ENCODE measurements around the gene CBX4.

The CBX4 gene

DNA sequence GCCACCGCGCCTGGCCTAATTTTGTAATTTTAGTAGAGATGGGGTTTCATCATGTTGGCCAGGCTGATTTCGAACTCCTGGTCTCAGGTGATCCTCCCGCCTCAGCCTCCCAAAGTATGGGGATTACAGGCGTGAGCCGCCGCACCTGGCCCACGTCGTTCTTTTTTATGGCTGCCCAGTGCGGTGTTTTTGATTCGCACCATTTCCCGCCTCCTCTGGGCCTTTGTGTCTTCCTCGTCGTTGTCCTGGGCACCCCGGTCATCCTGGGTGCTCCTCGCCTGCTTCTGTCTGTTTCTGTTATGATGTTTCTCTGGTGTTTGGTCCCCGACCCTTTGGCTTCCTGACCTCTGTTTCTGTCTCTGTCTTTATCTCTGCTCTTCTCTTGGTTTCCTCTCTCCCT lies 15.0 kb downstream of the CBX4 start:
- CTCF ChIA-PET: interaction anchor here (0.8 to 1.6 kb wide), 4 partner anchors 9 to 277 kb away, joined by 3 to 5 read pairs (median 4); partner anchors contain the start of gene GAA
- TF ChIP-seq, protein P1, sequence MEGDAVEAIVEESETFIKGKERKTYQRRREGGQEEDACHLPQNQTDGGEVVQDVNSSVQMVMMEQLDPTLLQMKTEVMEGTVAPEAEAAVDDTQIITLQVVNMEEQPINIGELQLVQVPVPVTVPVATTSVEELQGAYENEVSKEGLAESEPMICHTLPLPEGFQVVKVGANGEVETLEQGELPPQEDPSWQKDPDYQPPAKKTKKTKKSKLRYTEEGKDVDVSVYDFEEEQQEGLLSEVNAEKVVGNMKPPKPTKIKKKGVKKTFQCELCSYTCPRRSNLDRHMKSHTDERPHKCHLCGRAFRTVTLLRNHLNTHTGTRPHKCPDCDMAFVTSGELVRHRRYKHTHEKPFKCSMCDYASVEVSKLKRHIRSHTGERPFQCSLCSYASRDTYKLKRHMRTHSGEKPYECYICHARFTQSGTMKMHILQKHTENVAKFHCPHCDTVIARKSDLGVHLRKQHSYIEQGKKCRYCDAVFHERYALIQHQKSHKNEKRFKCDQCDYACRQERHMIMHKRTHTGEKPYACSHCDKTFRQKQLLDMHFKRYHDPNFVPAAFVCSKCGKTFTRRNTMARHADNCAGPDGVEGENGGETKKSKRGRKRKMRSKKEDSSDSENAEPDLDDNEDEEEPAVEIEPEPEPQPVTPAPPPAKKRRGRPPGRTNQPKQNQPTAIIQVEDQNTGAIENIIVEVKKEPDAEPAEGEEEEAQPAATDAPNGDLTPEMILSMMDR (IDR thresholded peaks at IDR 0.05; ENCODE audit: insufficient read depth, low read length, missing control alignments): no peak
- DNase-seq (ENCODE audit: low read depth, low spot score): no peak
- POLR2A ChIA-PET: no interaction called here
- no peak overlapping the region for H3K4me3 ChIP-seq (ENCODE audit: low read depth, low read length)

DNA sequence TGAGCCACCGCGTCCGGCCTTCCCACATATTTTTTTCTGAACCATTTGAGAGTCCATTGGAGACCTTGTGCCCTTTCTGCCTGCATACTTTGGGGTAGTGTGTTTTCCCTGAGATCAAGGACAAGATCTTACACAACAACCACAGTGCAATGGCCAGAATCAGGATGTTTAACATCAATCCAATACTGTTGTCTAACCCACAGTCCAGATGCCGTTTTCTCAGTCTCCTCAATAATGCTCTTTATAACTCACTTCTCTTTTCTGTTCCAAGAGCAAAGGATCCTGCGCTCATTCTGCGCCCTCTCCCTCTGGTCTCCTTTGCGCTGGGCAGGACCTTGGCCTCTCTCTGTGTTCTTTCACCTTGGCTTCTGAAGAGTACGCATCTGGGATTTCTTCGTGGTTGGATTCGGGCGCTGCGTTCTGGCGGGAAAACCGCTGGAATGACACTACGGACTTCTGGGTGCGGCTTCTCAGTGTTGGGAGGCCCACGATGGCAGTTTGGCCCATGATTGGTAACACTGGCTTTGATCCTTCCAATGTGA lies 16.6 kb downstream of the CBX4 start:
- CTCF ChIA-PET: interaction anchor here (1.2 to 1.5 kb wide), 3 partner anchors 10 to 186 kb away, joined by 3 to 4 read pairs (median 4); no protein-coding TSS in a partner anchor
- TF ChIP-seq, protein P1 (IDR thresholded peaks at IDR 0.05; ENCODE audit: insufficient read depth, low read length, missing control alignments): no peak
- H3K4me3 ChIP-seq (ENCODE audit: low read depth, low read length): no peak overlapping the region
- POLR2A ChIA-PET: no interaction called here
- DNase-seq (ENCODE audit: low read depth, low spot score): no peak

DNA sequence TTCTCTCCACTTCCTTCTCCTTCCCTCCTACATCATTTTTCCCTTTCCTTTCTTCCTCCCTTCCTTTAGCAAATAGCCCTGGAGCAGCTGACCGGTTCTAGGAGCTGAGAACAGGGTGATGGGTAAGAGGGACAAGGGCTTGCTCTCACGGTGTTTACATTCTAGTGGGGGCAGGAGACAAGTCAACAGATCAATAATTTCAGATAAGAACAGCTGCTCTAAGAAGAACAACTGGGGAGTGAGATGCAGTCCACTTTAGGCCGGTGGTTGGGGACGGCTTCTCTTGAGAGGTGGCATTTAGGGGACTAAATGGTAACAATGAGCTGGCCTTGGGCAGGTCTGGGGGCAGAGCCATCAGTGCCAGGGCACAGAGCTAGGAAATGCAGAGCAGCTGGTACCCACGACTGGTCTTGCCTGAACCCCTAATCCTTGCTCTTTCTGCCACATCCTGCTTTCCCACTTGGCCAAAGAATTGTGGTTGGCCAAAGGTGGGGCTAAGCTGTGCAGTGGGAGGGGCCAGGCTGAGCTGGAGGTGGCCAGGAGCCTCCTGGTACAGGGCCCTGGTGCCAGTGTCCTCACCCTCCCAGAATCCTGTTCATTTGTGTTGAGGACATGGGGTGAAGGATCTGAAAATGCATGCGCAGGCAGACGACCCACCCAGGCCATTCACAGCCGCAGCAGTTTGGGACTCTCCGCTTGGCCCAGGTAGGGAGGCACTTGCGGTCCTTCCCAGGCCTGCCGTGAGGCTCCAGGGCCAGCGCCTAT lies 17.7 kb downstream of the CBX4 start:
- ChIA-PET POLR2A (interaction anchor here (0.7 kb wide), 1 partner anchor 1580 kb away, joined by 3 read pairs; no protein-coding TSS in a partner anchor), CTCF (interaction anchor here (1.3 kb wide), 1 partner anchor 187 kb away, joined by 4 read pairs; no protein-coding TSS in a partner anchor)
- no peak overlapping the region for H3K4me3 ChIP-seq (ENCODE audit: low read depth, low read length)
- no peak for DNase-seq (ENCODE audit: low read depth, low spot score)
- TF ChIP-seq, protein P1 (IDR thresholded peaks at IDR 0.05; ENCODE audit: insufficient read depth, low read length, missing control alignments): no peak

DNA sequence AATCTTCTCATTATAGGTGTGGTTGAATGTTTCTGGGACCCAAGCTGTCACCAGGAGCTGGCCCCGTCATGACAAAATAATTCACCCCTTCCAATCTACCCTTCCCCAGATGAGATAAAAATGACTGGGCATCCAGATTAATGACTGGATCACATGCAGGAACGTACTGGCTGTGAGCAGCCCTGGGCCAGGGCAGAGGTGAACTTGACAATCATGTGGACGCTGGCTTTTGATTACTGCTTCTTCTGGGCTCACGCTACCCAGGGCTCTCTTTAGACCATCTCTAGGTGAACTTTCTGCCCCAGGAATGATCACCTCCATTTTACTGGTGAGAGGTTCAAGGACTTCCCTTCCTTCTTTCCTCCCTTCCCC lies 18.3 kb downstream of the CBX4 start:
- TF ChIP-seq, protein P1 (IDR thresholded peaks at IDR 0.05; ENCODE audit: insufficient read depth, low read length, missing control alignments): no peak
- POLR2A ChIA-PET: interaction anchor here (0.7 kb wide), 1 partner anchor 1581 kb away, joined by 3 read pairs; no protein-coding TSS in a partner anchor
- CTCF ChIA-PET: no interaction called here

DNA sequence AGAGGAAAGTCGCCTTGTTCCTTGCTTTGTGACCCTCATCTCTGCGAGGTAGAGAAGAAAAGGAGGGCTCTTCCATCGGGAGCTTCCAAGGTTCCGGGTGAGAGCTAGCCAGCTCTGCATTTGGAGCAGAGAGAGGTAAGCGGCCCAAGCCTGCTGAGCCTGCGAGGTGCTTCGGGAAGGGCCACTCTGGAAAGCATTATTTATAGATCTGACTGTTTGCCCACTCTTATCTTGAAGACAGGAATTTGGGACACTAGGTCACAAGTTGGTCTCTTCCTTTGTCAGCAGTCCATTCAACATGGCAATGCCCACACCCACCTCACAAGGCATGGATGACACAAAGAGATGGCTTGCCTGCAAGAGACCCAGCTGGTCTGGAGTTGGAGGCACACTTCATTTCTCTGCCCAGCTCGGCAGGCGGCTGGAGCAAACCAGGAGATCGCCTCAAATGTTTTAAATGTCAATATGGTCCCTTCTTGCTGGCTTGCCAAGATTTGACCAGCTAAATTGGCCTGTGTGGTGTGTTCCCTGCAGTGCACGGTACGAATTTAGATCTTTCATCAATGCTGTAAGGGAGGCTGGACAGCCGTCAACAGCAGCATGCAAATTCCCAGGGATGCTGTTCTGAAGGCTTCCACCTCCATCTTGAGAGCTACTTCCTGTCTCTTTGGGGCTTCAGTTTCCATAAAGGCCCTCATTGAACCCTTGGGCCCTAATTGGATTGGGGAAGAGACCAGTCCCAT lies 19.5 kb downstream of the CBX4 start:
- no peak for DNase-seq (ENCODE audit: low read depth, low spot score)
- TF ChIP-seq, protein P1 (IDR thresholded peaks at IDR 0.05; ENCODE audit: insufficient read depth, low read length, missing control alignments): no peak
- ChIA-PET CTCF (interaction anchor here (0.8 to 1.7 kb wide), 6 partner anchors 9 to 186 kb away, joined by 3 to 4 read pairs (median 4); partner anchors contain the start of gene CBX4), POLR2A (interaction anchor here (1.4 kb wide), 1 partner anchor 20 kb away, joined by 4 read pairs; the partner anchor contains the start of gene CBX4)
- H3K4me3 ChIP-seq (ENCODE audit: low read depth, low read length): no peak overlapping the region

More for the DNA sequence above, 18.3 kb downstream of the CBX4 start:
- no peak for DNase-seq (ENCODE audit: low read depth, low spot score)
- H3K4me3 ChIP-seq (ENCODE audit: low read depth, low read length): no peak overlapping the region

Measured in AG04449 (cell line).